ENCODE data around the gene MLF2.

The MLF2 gene, protein sequence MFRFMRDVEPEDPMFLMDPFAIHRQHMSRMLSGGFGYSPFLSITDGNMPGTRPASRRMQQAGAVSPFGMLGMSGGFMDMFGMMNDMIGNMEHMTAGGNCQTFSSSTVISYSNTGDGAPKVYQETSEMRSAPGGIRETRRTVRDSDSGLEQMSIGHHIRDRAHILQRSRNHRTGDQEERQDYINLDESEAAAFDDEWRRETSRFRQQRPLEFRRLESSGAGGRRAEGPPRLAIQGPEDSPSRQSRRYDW

DNA sequence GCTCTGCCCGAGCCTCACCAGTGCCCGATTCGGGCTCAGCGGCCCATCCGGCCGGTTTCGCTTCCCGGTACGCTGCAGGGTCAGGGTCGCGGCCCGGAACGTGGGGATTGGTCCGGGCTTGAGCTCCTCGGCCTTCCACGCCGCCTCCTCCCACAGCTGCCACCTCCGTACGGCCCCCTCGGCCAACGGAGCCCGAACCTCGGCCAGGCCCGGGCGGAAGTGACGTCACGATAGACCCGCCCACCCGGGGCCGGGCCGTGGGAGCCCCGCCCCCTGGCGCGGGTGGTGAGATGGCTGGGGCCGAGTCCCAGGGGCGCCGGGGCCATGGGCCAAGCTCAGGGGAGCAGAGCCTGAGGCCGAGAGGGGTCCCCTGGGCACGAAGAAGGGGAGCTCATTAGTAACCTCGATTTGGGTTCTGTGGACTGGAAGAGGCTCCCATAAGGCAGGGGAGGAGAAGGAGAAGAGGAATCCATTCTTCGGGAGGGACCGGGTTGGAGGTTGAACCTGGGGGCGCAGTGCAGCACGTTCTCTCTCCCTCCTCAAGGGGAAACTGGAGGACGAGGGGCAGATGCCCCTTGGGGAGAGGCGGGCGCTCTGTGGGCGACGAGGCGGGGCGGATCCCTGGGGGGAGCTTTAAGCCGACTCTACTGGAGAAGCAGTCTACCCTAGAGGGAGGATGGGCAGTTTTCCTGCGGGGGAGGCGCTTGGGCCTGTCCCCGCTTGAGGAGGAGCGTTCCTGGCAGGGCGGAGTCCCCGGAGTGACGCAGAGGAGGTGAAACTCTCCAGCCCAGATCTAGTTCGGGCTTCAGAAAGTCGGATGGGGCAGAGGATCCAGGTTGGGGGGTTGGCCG is at the start of gene MLF2:
Gene MLF2, minus strand, starts transcription at position 221 of the 851 bp plus-strand sequence. CDS start 807 bp downstream, outside the sequence.
- DNase-seq = peak; percentile 99

DNA sequence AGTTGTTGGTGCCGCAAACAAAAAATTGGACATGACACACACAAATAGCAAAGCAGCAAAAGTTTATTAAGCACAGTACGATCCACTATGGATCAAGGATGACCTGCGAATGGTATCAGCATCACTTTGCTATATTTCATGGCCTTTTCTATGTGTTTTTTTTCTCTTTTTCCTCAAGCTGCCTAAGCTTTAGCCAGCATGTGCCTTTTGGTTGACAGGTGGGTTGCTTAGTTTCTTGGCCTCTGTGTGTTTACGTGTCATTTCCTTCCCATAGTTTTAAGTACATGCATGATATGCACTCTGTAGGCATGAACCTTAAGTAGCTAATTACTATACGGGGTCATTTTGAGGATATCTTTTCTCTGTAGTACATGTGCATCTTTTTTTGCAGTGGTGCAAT is 46.2 kb upstream of the MLF2 start:
- no peak for DNase-seq

DNA sequence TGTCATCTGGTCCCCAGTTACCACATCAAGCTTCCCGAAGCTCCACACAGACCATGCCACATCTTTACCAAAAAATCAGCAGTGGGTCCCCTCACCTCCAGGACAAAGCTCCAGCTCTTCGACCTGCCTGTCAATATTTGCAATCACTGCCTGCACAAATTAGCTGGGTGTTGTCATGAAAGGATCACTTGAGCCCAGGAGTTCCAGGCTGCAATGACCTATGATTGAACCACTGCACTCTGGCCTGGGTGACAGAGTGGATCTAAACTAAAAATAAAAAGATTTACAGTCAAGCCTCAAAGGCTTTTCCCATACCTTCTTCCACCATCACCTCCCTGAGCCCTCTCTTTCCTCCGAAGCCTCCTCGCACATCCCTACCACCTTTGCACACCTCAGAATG is 43.6 kb upstream of the MLF2 start:
- DNase-seq = no peak

DNA sequence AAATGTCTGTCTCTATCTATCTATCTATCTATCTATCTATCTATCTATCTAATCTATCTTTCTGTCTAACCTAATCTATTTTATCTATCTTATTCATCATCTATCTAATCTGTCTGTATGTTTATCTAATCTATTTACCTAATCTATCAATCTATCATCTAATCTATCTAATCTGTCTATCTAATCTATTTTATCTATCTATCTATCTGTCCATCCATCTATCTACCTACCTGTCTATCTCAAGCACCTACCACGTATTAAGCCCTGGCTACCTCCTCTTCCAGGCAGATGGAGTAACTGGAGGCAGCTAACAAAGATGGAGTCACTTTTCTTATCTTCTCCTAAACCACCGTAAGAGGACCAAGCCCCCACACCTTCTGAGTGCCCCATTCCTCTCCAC is 42.1 kb upstream of the MLF2 start:
- no peak for DNase-seq

DNA sequence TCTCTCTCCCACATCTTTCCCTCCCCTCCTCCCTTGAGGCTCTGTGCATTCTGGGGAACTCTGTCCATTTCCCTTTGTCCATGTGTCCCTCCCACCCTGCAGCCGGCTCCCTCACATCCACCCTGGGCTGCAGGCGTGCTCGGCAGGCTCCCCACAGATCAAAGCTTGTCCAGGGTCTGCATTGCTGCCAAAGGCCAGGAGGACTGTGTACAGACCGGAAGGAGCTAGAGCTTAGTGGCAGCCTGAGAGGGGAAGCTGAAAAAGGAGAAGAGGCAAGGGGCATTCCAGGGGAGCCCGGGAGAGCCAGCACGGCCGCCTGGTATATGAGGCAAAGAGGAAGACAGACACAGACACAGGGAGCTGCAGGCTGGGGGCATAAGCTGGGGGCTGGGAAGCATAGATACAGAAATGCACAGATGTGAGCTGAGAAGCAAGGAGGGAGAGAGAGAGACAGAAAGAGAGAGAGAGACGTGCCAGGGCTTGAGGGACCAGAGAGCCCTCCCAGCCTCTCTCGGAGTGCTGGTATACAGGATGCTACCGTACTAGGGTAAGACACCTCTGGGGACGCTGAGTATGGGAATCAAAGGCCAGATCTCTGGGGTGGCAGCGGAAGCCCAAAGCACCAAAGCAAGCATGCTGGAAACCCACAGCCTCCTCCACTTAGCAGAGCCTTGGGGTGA is 39.7 kb upstream of the MLF2 start:
- peak; percentile 64 for DNase-seq

DNA sequence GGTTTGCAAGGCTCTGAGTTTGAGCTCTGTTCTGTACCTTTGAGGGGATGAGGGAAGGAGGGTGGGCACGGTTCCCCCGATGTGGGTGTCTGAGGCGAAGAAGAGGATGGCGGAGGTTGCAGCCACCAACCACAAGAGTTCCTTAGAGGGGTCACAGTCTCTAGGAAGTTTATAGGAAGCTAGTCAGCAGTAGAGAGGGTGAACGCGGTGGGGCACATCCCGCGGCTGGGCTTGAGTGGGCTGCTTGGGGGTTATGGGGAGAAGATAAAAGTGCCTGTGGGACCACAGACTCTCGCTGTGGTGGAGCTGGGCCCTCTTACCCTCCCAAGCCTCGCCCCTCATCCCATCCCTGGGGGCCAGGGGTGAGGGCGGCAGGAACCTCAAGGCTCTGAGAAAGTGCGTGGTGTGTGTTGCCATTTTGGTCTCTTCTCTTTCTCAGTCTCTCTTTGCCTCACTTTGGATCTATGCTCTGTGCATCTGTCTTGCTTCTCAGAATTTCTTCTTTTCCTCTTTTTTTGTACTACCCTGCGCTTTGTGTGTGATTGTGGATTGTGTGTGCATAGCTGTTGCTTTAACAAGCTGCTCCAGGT is 39.1 kb upstream of the MLF2 start:
- DNase-seq = no peak

DNA sequence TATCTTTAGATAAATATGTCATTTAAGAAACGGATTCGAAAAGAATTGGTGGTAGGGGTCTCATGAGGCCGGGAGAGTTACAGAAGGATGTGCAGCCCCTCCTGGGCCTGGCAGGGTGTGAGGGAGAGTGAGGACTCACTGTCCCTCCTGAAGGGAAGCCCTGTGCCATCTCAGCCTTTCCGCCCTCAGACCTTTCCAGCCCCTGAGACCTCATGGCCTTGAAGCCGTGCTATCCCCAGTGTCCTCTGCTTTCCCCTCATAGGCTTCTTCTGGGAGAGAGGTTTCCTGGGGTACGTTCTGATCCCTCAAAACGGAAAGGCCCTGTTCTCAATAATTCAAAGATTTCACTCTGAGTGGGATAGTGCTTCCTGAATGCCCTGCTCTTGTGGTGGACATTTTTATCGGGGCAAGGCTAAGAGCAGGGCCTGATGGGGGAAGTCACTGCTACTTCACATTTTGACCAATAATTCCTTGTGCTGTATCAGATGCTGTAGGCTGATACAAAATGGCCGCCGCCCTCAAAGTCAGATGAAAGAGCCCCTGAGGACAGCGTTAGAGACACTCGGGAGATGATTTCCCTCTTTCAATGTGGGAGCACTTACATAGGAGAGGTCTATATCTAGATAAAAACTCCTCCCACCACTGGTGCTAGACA is 37.7 kb upstream of the MLF2 start:
- peak; percentile 78 for DNase-seq

DNA sequence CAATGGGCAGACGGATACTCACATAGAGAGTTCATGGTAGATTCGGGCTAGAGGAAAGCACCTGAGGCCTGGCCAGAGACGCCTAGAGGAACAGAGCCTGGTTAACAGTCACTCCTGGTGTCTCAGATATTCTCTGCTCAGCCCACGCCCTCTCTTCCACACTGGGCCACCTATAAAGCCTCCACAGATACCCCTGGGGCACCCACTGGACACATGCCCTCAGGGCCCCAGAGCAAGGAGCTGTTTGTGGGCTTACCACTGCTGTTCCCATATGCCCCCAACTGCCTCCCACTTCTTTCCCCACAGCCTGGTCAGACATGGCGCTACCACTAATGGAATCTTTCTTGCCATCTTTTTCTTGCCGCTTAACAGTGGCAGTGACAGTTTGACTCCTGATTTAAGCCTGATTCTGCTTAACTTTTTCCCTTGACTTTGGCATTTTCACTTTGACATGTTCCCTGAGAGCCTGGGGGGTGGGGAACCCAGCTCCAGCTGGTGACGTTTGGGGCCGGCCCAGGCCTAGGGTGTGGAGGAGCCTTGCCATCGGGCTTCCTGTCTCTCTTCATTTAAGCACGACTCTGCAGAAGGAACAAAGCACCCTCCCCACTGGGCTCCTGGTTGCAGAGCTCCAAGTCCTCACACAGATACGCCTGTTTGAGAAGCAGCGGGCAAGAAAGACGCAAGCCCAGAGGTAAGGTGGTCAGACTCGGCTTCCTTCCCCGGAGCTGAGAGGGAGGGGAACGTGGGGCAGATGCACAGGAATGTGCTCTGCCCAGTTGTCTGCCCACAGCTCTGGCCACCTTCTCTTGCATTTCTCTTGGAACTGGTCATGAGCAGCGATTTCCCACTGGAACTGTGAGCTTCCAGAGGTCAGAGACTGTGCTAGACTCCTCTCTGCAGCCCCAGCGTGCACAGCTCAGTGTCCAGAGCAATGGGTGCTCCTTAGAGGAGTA is 36.3 kb upstream of the MLF2 start, which contains the start of gene CD4:
Gene CD4, plus strand, starts transcription at position 557 of the 953 bp plus-strand sequence. CDS start 10,611 bp downstream, outside the sequence.
- DNase-seq = peak; percentile 95

DNA sequence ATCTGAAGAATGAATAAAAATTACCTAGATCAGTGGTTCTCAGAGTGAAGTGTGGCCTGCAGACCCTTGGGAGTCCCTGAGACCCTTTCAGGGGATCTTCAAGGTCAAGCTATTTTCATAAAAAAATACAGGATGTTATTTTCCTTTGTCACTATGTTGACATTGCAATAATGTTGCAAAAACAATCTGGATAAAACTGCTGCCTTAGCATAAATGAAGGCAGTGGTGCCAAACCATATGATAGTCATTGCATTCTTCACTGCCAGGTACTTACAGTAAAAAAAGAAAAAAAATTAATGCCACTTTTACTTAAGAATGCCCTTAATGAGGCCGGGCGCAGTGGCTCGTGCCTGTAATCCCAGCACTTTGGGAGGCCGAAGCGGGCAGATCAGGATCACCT is 34.4 kb upstream of the MLF2 start:
- DNase-seq = no peak

DNA sequence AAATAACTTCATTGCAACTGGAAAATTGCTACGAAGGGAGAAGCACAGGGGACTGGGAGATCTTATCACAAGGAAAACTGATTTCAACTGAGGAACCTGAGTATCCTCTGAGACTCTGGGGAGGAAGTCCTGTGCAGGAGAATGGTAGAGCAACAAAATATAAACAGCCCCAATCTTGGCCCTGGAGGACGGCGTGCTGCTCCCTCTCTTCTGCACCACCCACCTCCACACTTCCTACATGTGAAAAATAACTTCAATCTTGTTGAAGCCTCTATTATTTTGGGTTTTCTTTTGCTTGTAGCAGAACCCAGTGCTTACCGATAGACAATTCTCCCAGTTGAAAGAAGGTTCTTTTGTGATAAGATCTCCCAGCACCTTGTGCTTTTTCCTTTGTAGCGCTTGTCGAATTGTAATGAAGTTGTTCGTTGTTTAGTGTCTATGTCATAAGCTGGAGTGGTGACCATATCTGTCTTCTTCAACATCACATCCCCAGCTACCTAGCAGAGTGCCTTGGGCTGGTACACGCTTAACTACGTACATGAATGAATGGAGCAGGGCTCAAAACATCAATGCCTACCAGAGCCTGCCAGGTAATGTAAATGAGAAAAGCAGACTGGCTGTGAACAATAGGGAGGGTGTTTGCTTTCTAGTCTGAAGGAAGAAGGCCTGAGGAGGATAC is 33.6 kb upstream of the MLF2 start:
- DNase-seq = no peak

DNA sequence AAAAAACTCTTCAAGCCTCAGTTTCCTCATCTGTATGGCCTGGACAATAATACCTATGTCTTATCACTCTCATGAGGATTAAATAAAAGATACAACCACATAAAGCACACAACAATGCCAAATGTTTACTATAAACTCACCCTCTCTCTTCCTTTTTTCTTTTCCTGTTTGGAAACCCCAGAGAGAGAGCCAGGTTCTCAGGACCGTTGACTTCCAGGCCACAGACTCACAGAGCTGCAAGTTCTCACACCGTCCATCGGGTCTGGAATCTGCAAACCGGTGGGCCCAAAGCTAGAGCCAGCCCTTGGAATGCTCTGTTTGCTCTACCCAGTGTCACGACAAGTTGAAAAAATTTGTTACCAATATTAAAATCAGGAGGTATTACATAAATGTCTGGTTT is 31.8 kb upstream of the MLF2 start:
- DNase-seq = no peak

DNA sequence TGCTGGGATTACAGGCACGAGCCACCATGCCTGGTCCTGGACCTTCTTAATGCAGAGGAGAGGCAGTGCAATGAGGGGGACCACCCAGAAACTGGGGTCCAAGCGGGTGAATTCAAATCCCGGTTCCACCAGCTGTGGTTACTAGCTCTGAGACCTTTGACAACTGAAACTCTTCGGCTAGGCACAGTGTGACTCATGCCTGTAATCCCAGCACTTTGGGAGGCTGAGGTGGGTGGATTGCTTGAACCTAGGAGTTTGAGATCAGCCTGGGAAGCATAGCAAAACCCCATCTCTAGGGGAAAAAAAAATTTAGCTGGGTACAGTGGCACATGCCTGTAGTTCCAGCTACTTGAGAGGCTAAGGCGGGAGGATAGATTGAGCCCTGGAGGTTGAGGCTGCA is 31.4 kb upstream of the MLF2 start:
- no peak for DNase-seq

DNA sequence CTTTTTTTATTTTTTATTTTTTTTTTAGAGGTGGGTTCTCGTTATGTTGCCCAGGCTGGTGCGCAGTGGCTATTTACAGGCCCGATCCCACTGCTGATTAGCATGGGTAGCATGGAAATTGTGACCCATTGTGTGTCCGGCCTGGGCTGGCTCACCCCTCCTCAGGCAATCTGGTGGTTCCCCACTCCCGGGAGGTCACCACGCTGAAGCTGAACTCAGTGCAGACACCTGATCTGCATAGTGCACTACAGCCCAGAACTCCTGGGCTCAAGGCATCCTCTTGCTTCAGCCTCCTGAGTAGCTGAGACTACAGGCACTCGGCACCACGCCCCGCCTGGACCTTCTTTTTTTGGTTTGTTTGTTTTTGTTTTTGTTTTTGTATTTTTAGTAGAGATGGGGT is 30.9 kb upstream of the MLF2 start:
- no peak for DNase-seq

DNA sequence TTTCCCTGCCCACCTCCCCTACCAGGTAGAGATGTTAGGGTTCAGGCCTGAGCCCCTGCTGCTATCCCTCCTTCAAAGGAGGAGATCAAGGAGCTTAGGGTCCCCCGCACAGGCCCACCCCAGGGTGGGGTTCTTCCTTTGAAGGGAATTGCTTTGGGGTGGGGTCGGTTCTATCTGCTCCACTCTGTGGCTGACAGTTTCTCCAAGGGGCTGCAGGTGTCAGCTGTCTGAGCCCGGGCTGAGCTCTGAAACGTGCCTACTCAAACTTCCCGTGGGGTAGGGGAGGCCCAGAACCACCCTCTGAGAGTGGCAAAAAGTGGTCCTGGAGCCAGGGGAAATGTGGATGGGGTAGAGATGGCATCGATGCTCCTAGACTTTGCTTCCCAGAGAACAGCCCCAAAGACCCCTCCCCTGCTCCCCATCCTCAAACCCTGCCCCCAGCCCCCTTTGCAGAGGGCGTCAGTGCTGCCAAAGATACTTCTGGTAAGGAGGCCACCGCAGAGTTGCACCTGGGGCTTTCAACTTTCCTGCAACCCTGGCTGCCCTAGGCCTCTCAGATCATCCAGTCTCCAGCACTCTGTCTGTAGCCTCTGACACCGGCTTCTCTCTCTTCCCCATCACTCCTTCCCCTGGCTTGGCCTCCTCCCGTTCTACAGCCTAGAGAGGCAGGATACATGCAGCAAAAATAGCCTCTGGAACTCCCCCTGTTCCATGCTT is 30.1 kb upstream of the MLF2 start:
- DNase-seq = no peak

DNA sequence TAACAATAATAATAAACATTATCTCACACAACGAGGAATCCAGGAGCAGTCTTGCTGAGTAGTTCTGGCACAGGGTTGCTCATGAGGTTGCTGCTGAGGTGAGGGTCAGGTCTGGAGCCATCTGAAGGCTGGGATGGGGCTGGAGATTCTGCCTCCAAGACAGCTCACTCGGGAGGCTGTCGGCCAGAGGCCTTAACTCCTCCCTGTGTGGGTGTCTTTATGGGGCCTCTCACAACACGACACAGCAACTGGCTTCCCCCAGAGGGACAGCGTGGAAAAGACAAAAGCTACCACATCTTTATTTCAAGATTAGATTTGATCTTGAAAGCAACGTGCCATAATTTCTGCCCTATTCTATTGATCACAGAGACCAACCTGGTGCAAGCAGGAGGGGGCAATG is 29.2 kb upstream of the MLF2 start:
- no peak for DNase-seq

DNA sequence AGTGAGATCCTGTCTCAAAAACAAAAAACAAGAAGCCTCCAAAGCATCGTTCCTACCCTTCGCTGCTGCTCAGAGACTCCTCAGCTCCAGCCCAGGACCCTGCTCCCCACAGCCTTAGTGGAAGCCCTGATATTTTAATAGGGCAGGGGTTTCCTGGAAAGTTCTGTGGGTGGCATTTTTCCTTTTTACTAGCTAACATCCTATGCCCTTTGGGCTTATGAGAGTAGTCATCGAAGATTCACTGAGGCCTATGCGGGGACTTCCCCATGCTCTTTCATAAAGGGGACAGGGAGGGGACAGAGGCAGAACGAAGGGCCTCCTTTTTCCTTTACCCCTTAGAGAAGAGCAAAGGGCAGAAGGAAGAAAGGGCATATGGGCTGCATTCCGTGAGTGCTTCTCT is 27.6 kb upstream of the MLF2 start:
- peak; percentile 57 for DNase-seq

DNA sequence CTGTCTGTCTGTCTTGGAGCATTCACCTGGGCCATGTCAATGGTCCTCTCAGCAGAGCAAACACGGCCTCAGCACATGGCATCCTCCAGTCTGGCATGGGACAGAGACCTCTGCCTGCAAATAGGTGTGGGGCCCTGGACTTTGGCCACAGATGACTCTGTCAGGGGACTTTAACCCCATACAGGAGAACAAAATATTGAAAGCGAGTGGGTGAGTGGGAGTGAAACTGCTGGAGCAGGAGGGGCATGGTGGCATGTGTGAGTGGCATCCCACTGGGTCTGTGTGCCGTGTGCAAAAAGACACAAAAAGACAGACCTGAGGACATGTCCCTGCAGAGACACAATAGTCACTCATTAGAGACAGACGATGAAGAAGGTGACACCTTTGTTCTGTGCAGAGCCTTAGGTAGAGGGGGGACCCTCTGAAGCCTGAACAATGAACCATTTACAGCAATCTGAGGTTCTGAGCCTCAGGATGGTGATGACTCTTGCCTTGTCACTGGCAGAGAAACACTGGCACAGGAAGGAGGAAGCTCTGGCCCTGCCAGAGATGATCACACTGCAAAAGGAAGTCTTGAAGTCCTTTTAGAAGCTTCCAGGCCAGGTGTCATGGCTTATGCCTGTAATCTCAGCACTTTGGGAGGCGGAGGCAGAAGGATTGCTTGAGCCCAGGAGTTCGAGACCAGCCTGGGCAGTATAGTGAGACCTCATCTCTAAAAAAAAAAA is 26.9 kb upstream of the MLF2 start:
- DNase-seq = no peak

DNA sequence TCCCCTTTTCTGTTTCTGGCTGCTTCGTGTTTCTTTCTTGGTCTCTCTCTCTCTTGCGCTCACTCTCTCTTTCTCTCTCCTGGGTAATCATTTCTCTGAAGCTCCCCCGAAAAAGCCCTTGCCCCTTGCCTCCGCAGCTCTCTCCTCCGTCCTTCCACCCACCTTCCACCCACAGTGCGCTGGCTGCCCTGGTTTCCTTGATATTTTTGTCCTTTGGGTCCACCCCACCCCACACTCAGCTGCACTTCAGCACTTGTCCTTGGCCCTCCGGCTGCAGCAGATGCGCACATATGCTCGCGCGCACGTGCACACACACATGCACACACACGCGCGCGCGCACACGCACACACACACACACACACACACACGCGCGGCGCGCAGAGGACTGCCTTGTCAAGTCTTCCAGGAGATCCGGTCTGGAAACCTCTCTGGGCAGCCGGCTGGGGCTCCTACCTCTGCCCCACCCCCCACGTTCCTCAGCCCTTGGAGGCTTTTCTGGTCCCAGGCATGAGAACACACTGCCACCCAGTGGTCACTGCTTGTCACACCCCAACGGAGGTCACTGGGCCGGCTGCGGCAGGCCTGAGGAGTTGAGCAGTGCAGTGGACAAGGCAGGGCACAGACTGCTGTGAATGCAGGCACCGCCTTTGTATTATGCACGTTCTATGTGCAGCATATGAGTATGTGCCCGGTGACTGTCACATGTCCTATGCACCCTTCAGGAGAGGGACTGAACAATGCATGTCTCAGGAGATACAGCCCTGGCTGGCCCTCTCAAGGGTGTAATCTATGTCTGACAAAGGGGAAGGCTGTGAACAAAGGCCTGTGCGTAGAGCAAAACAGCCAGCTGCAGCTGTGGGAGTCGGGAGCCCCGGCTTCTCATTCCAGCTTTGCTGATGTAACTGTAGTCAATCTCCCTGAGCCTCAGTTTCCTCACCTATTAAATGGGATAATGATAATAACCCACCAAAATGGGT is 25.9 kb upstream of the MLF2 start:
- DNase-seq = peak; percentile 93

All from activated CD4-positive, alpha-beta T cell treated with anti-CD3 and anti-CD28 coated beads, Interleukin-10, Interleukin-2, amounts not matched to agents 100 ng/mL and 50 ng/mL, durations not matched to agents 16 hours and 8 hours (primary cell).